AG04450 (cell line): Measurements from ENCODE around the gene TREH. TPM values are rescaled to one million over a fixed set of nuclear protein-coding genes. Genes with fewer than 3 reads are reported as not detected.

Source experiments
- CTCF ChIA-PET: fragments of 300-600, 350-600 bp; formaldehyde crosslinking; extraction: SDS; loops from one replicate; lab custom pipeline; 2022; ENCODE audit warnings: antibody characterized with exemption, inconsistent platforms; lab: Charles Lee
- POLR2A ChIA-PET: fragments of 350-600 bp; formaldehyde crosslinking; extraction: SDS; loops from one replicate; lab custom pipeline; 2021; ENCODE audit warnings: antibody characterized with exemption, inconsistent platforms; lab: Yijun Ruan, JAX
- DNase-seq: peaks from one replicate; pipeline ENCODE4 v3.0.0-alpha.2; 2011; ENCODE audit warnings: low read depth, low spot score
- H3K27ac ChIP-seq: one replicate; pipeline ENCODE4 v1.5.1; 2012; ENCODE audit warnings: low read depth, low read length, control low read depth
- H3K27me3 ChIP-seq: one replicate; pipeline ENCODE4 v1.6.0; 2012; ENCODE audit warnings: low read length; ENCODE audit not compliant: control insufficient read depth, insufficient read depth
- H3K4me3 ChIP-seq: 2 replicates; pipeline ENCODE4 v1.5.1; 2011; ENCODE audit warnings: mild to moderate bottlenecking, low read depth, low read length, control low read depth
- H3K9me3 ChIP-seq: 2 replicates; pipeline ENCODE4 v1.5.1; 2012; ENCODE audit warnings: low read length; ENCODE audit not compliant: control insufficient read depth, insufficient read depth
- polyA plus RNA-seq: library from polyadenylated mRNA; depleted of rRNA; stranded (reverse); fragments of >200 nt; gene quantifications from 2 replicates; pipeline ENCODE4 v1.2.3, GENCODE V29; 2011
- TF ChIP-seq, protein P1 (sequence below): IDR thresholded peaks from 2 replicates; pipeline ENCODE4 v1.5.1; 2011; ENCODE audit warnings: low read depth, low read length, control low read depth, inconsistent platforms

The TREH gene
- polyA plus RNA-seq, 1 experiment = not detected

- ChIA-PET POLR2A (interaction anchor here (0.6 kb wide), 1 partner anchor 27 kb away, joined by 3 read pairs; the partner anchor contains the start of gene TREH), CTCF (interaction anchor here (0.6 to 2.3 kb wide), 3 partner anchors 16 to 80 kb away, joined by 3 to 18 read pairs (median 3); no protein-coding TSS in a partner anchor)
- no peaks in the 10 kb centered on the region for H3K9me3 ChIP-seq
- TF ChIP-seq, protein P1, sequence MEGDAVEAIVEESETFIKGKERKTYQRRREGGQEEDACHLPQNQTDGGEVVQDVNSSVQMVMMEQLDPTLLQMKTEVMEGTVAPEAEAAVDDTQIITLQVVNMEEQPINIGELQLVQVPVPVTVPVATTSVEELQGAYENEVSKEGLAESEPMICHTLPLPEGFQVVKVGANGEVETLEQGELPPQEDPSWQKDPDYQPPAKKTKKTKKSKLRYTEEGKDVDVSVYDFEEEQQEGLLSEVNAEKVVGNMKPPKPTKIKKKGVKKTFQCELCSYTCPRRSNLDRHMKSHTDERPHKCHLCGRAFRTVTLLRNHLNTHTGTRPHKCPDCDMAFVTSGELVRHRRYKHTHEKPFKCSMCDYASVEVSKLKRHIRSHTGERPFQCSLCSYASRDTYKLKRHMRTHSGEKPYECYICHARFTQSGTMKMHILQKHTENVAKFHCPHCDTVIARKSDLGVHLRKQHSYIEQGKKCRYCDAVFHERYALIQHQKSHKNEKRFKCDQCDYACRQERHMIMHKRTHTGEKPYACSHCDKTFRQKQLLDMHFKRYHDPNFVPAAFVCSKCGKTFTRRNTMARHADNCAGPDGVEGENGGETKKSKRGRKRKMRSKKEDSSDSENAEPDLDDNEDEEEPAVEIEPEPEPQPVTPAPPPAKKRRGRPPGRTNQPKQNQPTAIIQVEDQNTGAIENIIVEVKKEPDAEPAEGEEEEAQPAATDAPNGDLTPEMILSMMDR = no peak
- no peak for DNase-seq
- no peak overlapping the region for H3K4me3 ChIP-seq
- peaks cover 17% of the 10 kb centered on the region for H3K27me3 ChIP-seq
- no peak overlapping the region for H3K27ac ChIP-seq
Measured at GRCh38 chr11:118706546-118706825, 27.0 kb upstream of the TREH start.

GRCh38 chr11:118705791-118706545 is 26.5 kb upstream of the TREH start:
- ChIA-PET POLR2A (interaction anchor here (0.6 kb wide), 2 partner anchors 27 to 309 kb away, joined by 3 to 11 read pairs; partner anchors contain the start of gene TREH), CTCF (interaction anchor here (0.7 to 2.3 kb wide), 2 partner anchors 16 to 81 kb away, joined by 3 to 18 read pairs; no protein-coding TSS in a partner anchor)
- Histone ChIP-seq H3K27me3 (peaks cover 15% of the 10 kb centered on the region), H3K9me3 (no peaks in the 10 kb centered on the region), H3K27ac (no peak overlapping the region), H3K4me3 (no peak overlapping the region)
- TF ChIP-seq, protein P1 = no peak
- no peak for DNase-seq

- Histone ChIP-seq H3K9me3 (peaks cover 5% of the 10 kb centered on the region; the same call in 1 of the 2 replicates), H3K4me3 (no peak overlapping the region), H3K27ac (no peak overlapping the region), H3K27me3 (peaks cover 15% of the 10 kb centered on the region)
- ChIA-PET POLR2A (interaction anchor here (0.6 kb wide), 1 partner anchor 310 kb away, joined by 11 read pairs; no protein-coding TSS in a partner anchor), CTCF (interaction anchor here (0.5 to 2.3 kb wide), 3 partner anchors 10 to 21 kb away, joined by 3 to 18 read pairs (median 4); no protein-coding TSS in a partner anchor)
- DNase-seq = no peak
- TF ChIP-seq, protein P1 = no peak
Measured at GRCh38 chr11:118705111-118705741, 25.8 kb upstream of the TREH start.

GRCh38 chr11:118703563-118704106 is 24.2 kb upstream of the TREH start:
- ChIA-PET CTCF (no interaction called here), POLR2A (no interaction called here)

More at GRCh38 chr11:118703563-118704106, 24.2 kb upstream of the TREH start:
- no peak overlapping the region for H3K27ac ChIP-seq
- TF ChIP-seq, protein P1 = no peak
- no peak for DNase-seq
- H3K27me3 ChIP-seq = peaks cover 15% of the 10 kb centered on the region
- peaks cover 7% of the 10 kb centered on the region; the same call in 1 of the 2 replicates for H3K9me3 ChIP-seq
- H3K4me3 ChIP-seq = no peak overlapping the region
